ENCODE data around the gene TRIM34.

GRCh38 chr11:5593146-5593545 lies 31.7 kb upstream of the TRIM34 start:
- TF ChIP-seq CTCF (IDR thresholded peaks at IDR 0.05) = no peak
- no peak for TF ChIP-seq EP300 (IDR thresholded peaks at IDR 0.05)

Data from sigmoid colon (tissue), 4 donors.